CD8-positive, alpha-beta memory T cell (primary cell): ENCODE measurements around the gene SLC46A1. TPM values are rescaled to one million over a fixed set of nuclear protein-coding genes. Genes with fewer than 3 reads are reported as not detected.

Experiments used
- CTCF ChIA-PET: fragments of 350-600 bp; sonication (Branson Sonifier 250); formaldehyde crosslinking; loops from one replicate; lab custom pipeline; 2021; ENCODE audit warnings: antibody characterized with exemption; lab: Charles Lee
- POLR2A ChIA-PET: fragments of 350-600 bp; sonication (Branson Sonifier 250); formaldehyde crosslinking; loops from one replicate; lab custom pipeline; 2021; ENCODE audit warnings: antibody characterized with exemption; lab: Charles Lee
- DNase-seq, 5 donors: peaks; one replicate each; pipeline versions ENCODE4 v3.0.0 to v3.0.0-alpha.2; 2020 to 2022; ENCODE audit warnings: mixed read lengths in 1 of 5
- H3K27ac ChIP-seq: one replicate; pipeline ENCODE4 v1.7.0; 2013; ENCODE audit warnings: low read depth, mild to moderate bottlenecking, low read length, moderate library complexity
- H3K27me3 ChIP-seq: 2 replicates; pipeline ENCODE4 v1.7.0; 2013; ENCODE audit warnings: low read length, mild to moderate bottlenecking; ENCODE audit not compliant: insufficient read depth, poor library complexity, severe bottlenecking
- H3K36me3 ChIP-seq: 2 replicates; pipeline ENCODE4 v1.7.0; 2013; ENCODE audit warnings: mild to moderate bottlenecking, low read length, moderate library complexity; ENCODE audit not compliant: insufficient read depth
- H3K4me1 ChIP-seq: 2 replicates; pipeline ENCODE4 v1.7.0; 2013; ENCODE audit warnings: mild to moderate bottlenecking, low read length, moderate library complexity; ENCODE audit not compliant: insufficient read depth
- H3K4me3 ChIP-seq: 2 replicates; pipeline ENCODE4 v1.7.0; 2013; ENCODE audit warnings: mild to moderate bottlenecking, low read length
- H3K9me3 ChIP-seq: 2 replicates; pipeline ENCODE4 v1.7.0; 2013; ENCODE audit warnings: mild to moderate bottlenecking, low read length
- H3K27ac Mint-ChIP-seq, 8 donors: one replicate each; pipeline ENCODE4 v1.8.0; 2020 to 2021; ENCODE audit warnings: mixed read lengths in 8 of 8, mild to moderate bottlenecking in 6 of 8, inconsistent platforms in 3 of 8, moderate library complexity in 3 of 8
- H3K27me3 Mint-ChIP-seq, 2 donors: one replicate each; pipeline ENCODE4 v1.8.0; 2020 to 2021; ENCODE audit warnings: mixed read lengths in 2 of 2, mild to moderate bottlenecking in 1 of 2, moderate library complexity in 1 of 2
- H3K36me3 Mint-ChIP-seq, 3 donors: one replicate each; pipeline ENCODE4 v1.8.0; 2020 to 2021; ENCODE audit warnings: mixed read lengths in 3 of 3, inconsistent platforms in 1 of 3, mild to moderate bottlenecking in 1 of 3
- H3K4me1 Mint-ChIP-seq, 3 donors: one replicate each; pipeline ENCODE4 v1.8.0; 2020 to 2021; ENCODE audit warnings: mixed read lengths in 3 of 3, inconsistent platforms in 1 of 3, mild to moderate bottlenecking in 1 of 3
- H3K4me3 Mint-ChIP-seq, 7 donors: one replicate each; pipeline ENCODE4 v1.8.0; 2020 to 2021; ENCODE audit warnings: mixed read lengths in 7 of 7, mild to moderate bottlenecking in 6 of 7, moderate library complexity in 4 of 7, inconsistent platforms in 2 of 7
- H3K9me3 Mint-ChIP-seq, 5 donors: one replicate each; pipeline ENCODE4 v1.8.0; 2020 to 2022; ENCODE audit warnings: mixed read lengths in 5 of 5, mild to moderate bottlenecking in 3 of 5, moderate library complexity in 2 of 5, inconsistent platforms in 1 of 5
- polyA plus RNA-seq: library from polyadenylated mRNA; unstranded; fragments of 300-500 nt; fragmentation: Illumina TruSeq; gene quantifications from one replicate; pipeline ENCODE4 v1.2.3, GENCODE V29; 2021
- total RNA-seq, 2 experiments: library from RNA; stranded (reverse); gene quantifications; one replicate each; pipeline ENCODE4 v1.2.3, GENCODE V29; 2021

SLC46A1 gene
- total and polyA plus RNA-seq, 3 experiments from 2014 or later: 5.6 to 6.3 (median 6.0) TPM

DNA sequence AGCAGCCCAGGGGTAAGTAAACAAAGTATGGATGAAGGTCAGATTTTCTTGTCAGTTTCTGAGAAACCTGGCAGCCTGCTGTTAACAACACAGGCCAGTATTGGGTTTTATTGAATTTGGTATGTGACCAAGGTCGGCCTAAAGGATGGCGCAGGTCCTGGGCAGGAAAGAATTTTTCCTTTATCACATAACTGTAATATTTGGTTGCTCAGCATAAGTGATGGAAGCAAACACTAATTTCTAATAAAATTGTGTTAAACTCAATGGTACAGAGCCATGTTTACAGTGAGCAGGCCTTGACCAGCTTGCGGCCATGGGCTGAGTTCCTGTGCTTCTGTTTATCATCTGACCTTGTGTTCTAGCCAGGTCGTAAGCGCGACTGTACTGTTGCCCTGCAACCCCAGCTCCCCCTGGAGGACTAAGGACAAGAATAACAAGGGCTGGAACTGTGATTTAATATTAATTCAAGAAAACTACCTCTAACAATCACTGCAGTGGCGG, 59.2 kb downstream of the SLC46A1 start:
- Histone ChIP-seq H3K4me3 (no peak overlapping the region), H3K9me3 (no peaks in the 10 kb centered on the region), H3K27me3 (no peaks in the 10 kb centered on the region), H3K27ac (no peak overlapping the region), H3K36me3 (peaks cover 57% of the 10 kb centered on the region), H3K4me1 (no peaks in the 10 kb centered on the region)
- H3K4me1 Mint-ChIP-seq: no peaks in the 10 kb centered on the region
- H3K36me3 Mint-ChIP-seq: peaks cover under 1 to 92% (median 15%) of the 10 kb centered on the region in 3 donors
- no peak for DNase-seq
- no peak overlapping the region for H3K4me3 Mint-ChIP-seq
- POLR2A ChIA-PET: no interaction called here
- CTCF ChIA-PET: interaction anchor here (1.1 kb wide), 1 partner anchor 11 kb away, joined by 3 read pairs; the partner anchor contains the start of genes IFT20 and TNFAIP1
- no peak overlapping the region for H3K27ac Mint-ChIP-seq
- H3K27me3 Mint-ChIP-seq: no peaks in the 10 kb centered on the region
- H3K9me3 Mint-ChIP-seq: no peaks in the 10 kb centered on the region

DNA sequence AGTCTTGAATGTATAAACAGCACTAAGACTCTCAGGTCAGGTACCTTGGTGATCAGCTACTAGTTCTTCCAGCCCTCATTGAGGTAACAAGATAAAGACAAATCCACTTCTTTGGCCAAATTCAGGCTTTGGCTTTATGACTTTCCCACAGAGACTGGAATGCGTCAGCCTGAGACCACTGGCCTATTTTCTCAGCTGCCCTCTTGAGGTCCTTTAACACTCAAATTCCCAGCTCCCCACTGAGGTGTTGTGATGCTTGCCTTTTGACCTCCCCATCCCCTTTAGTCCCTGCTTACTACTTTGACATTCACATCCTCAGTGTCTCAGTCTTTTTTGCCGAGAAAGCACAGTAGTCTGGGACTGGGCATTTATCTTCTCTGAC, 59.8 kb downstream of the SLC46A1 start:
- peak overlapping the region in 1 of 8 donors; percentile 21 for H3K27ac Mint-ChIP-seq
- no peaks in the 10 kb centered on the region for H3K27me3 ChIP-seq
- CTCF ChIA-PET: no interaction called here

DNA sequence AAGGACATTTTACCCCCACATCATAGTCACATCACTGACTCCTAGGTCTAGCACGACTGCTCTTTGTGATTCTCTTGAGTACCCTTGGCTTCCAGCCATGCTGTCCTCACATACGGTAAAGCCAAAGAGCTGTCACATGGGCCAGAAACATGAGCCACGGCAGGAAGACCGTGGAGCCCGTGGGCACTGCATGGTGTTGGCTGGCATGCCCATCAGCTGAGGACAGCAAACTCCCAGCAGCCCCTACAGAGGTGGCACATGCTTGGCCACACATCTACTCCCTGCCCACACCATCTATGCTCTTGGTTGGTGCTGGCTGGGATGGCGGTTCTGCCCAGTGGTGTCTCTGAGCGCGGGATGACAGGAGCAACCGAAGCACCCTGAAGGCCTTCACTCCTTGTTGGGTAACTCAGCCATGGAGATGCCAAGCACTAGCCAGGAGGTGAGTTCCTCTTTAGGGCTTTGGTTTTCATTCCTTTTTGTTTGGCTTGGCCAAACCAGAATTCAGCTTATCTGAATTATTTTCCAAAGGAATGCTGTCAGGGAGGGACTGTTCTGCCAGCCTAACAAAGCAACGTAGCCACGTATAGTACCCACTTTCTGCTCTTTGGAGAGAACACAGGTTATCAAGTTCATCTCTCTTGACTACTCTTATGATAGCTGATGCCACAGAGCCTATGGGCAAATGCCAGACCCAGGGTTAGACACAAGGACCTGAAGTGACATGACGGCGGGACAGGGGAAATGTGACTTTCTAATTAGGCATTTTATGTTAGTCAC, 60.4 kb downstream of the SLC46A1 start:
- Mint-ChIP-seq H3K4me1 (no peaks in the 10 kb centered on the region), H3K27me3 (no peaks in the 10 kb centered on the region), H3K4me3 (no peak overlapping the region), H3K9me3 (no peaks in the 10 kb centered on the region), H3K36me3 (peaks cover 0 to 92% (median 7%) of the 10 kb centered on the region in 3 donors), H3K27ac (peak overlapping the region in 1 of 8 donors; percentile 21)
- CTCF ChIA-PET: interaction anchor here (1.4 kb wide), 1 partner anchor 10 kb away, joined by 4 read pairs; the partner anchor contains the start of genes IFT20 and TNFAIP1
- no peaks in the 10 kb centered on the region for H3K27me3 ChIP-seq
- POLR2A ChIA-PET: no interaction called here
- no peaks in the 10 kb centered on the region for H3K4me1 ChIP-seq
- H3K4me3 ChIP-seq: no peak overlapping the region
- no peaks in the 10 kb centered on the region for H3K9me3 ChIP-seq
- H3K36me3 ChIP-seq: peaks cover 49% of the 10 kb centered on the region
- no peak overlapping the region for H3K27ac ChIP-seq
- DNase-seq: no peak

More for the DNA sequence above, 59.8 kb downstream of the SLC46A1 start:
- Mint-ChIP-seq H3K4me1 (no peaks in the 10 kb centered on the region), H3K27me3 (no peaks in the 10 kb centered on the region), H3K9me3 (no peaks in the 10 kb centered on the region), H3K36me3 (peaks cover 0 to 92% (median 11%) of the 10 kb centered on the region in 3 donors), H3K4me3 (no peak overlapping the region)
- no peak overlapping the region for H3K27ac ChIP-seq
- peaks cover 55% of the 10 kb centered on the region for H3K36me3 ChIP-seq
- no peaks in the 10 kb centered on the region for H3K9me3 ChIP-seq
- no peaks in the 10 kb centered on the region for H3K4me1 ChIP-seq
- H3K4me3 ChIP-seq: no peak overlapping the region
- DNase-seq: no peak
- POLR2A ChIA-PET: no interaction called here

Other genes starting within 250 kb of the SLC46A1 start
- gene TMEM97, start 87.0 kb downstream of the SLC46A1 start, total RNA-seq: 10 to 100 TPM; 64.9 to 67.1 TPM
- 10.4 TPM for gene TMEM97, start 87.0 kb downstream of the SLC46A1 start, polyA plus RNA-seq
- 10 to 100 TPM; 26.0 to 29.4 TPM for gene IFT20, start 70.7 kb downstream of the SLC46A1 start, total RNA-seq
- 44.5 TPM for gene IFT20, start 70.7 kb downstream of the SLC46A1 start, polyA plus RNA-seq
- gene TNFAIP1, start 70.5 kb downstream of the SLC46A1 start, total RNA-seq: 10 to 100 TPM; 29.0 to 30.6 TPM
- 10.6 TPM for gene TNFAIP1, start 70.5 kb downstream of the SLC46A1 start, polyA plus RNA-seq
- gene POLDIP2, start 48.7 kb downstream of the SLC46A1 start, total RNA-seq: 100 to 1,000 TPM; 134 to 135 TPM
- gene POLDIP2, start 48.7 kb downstream of the SLC46A1 start, polyA plus RNA-seq: 81.1 TPM
- gene SEBOX, start 41.0 kb downstream of the SLC46A1 start, total RNA-seq: not detected
- gene SEBOX, start 41.0 kb downstream of the SLC46A1 start, polyA plus RNA-seq: not detected
- gene VTN, start 35.9 kb downstream of the SLC46A1 start, total RNA-seq: under 1 TPM; 0.18 to 0.57 TPM
- gene VTN, start 35.9 kb downstream of the SLC46A1 start, polyA plus RNA-seq: not detected
- gene SARM1, start 34.5 kb downstream of the SLC46A1 start, total RNA-seq: 10 to 100 TPM; 35.3 to 37.0 TPM
- gene SARM1, start 34.5 kb downstream of the SLC46A1 start, polyA plus RNA-seq: 8.5 TPM
- not detected for gene SLC13A2, start 67.4 kb upstream of the SLC46A1 start, total RNA-seq
- gene SLC13A2, start 67.4 kb upstream of the SLC46A1 start, polyA plus RNA-seq: not detected
- gene FOXN1, start 100.1 kb upstream of the SLC46A1 start, total RNA-seq: not detected
- not detected for gene FOXN1, start 100.1 kb upstream of the SLC46A1 start, polyA plus RNA-seq
- gene UNC119, start 146.4 kb upstream of the SLC46A1 start, total RNA-seq: 10 to 100 TPM; 28.9 to 29.1 TPM
- gene UNC119, start 146.4 kb upstream of the SLC46A1 start, polyA plus RNA-seq: 21.9 TPM
- 10 to 100 TPM; 48.7 to 50.0 TPM for gene PIGS, start 165.3 kb upstream of the SLC46A1 start, total RNA-seq
- 61.0 TPM for gene PIGS, start 165.3 kb upstream of the SLC46A1 start, polyA plus RNA-seq
- gene ALDOC, start 170.7 kb upstream of the SLC46A1 start, total RNA-seq: 10 to 100 TPM; 12.8 to 13.6 TPM
- gene ALDOC, start 170.7 kb upstream of the SLC46A1 start, polyA plus RNA-seq: 58.2 TPM
- 10 to 100 TPM; 77.8 to 79.7 TPM for gene SPAG5, start 192.8 kb upstream of the SLC46A1 start, total RNA-seq
- gene SPAG5, start 192.8 kb upstream of the SLC46A1 start, polyA plus RNA-seq: 3.5 TPM
- 10 to 100 TPM; 18.4 to 19.3 TPM for gene RSKR, start 208.0 kb upstream of the SLC46A1 start, total RNA-seq
- gene RSKR, start 208.0 kb upstream of the SLC46A1 start, polyA plus RNA-seq: 0.22 TPM
- 100 to 1,000 TPM; 176 to 192 TPM for gene BLTP2, start 238.9 kb upstream of the SLC46A1 start, total RNA-seq
- gene BLTP2, start 238.9 kb upstream of the SLC46A1 start, polyA plus RNA-seq: 44.5 TPM